Stomach (tissue), 9 donors: Measurements from ENCODE around the gene CEP19. TPM values are rescaled to one million over a fixed set of nuclear protein-coding genes. Genes with fewer than 3 reads are reported as not detected.

Experiments
- DNase-seq, 2 donors: peaks; one replicate each; pipeline versions ENCODE4 v3.0.0 to v3.0.0-alpha.2; 2013 to 2019
- H3K27ac ChIP-seq, 5 donors: fragments of 200-600 bp in 4 of 5; sonication (generic) in 4 of 5; one replicate each; pipeline ENCODE4 v1.5.1; 2013 to 2019; ENCODE audit warnings: mild to moderate bottlenecking in 1 of 5, moderate library complexity in 1 of 5
- H3K27me3 ChIP-seq, 3 donors: fragments of 200-600 bp; sonication (generic); one replicate each; pipeline ENCODE4 v1.5.1; 2017 to 2019; ENCODE audit warnings: mixed run types in 1 of 3
- H3K36me3 ChIP-seq, 4 donors: fragments of 200-600 bp; sonication (generic); 1 replicate in 3 of 4; 2 replicates in 1 of 4; pipeline ENCODE4 v1.5.1; 2016 to 2019
- H3K4me1 ChIP-seq, 4 donors: fragments of 200-600 bp; sonication (generic); one replicate each; pipeline ENCODE4 v1.5.1; 2016 to 2019
- H3K4me3 ChIP-seq, 4 donors: fragments of 200-600 bp; sonication (generic) in 3 of 4; one replicate each; pipeline ENCODE4 v1.5.1; 2016 to 2019; ENCODE audit warnings: mild to moderate bottlenecking in 1 of 4
- H3K9me3 ChIP-seq, 4 donors: fragments of 200-600 bp; sonication (generic); one replicate each; pipeline ENCODE4 v1.5.1; 2016 to 2019
- EP300 ChIP-seq: sonication (generic); formaldehyde crosslinking; IDR thresholded peaks from one replicate; pipeline ENCODE4 v1.6.1; 2017; ENCODE audit warnings: antibody characterized with exemption
- POLR2A ChIP-seq, 4 donors: fragments of 450-650 bp; IDR thresholded peaks; one replicate each; pipeline ENCODE4 v1.6.1; 2016; ENCODE audit warnings: antibody characterized with exemption in 4 of 4, control low read depth in 2 of 4, mild to moderate bottlenecking in 1 of 4, moderate library complexity in 1 of 4
- POLR2AphosphoS5 ChIP-seq, 3 donors: sonication (generic); formaldehyde crosslinking; IDR thresholded peaks; one replicate each; pipeline ENCODE4 v1.6.1; 2016; ENCODE audit warnings: antibody characterized with exemption in 3 of 3
- WGBS, 5 donors: extraction: QIAGEN DNeasy Blood & Tissue Kit in 3 of 5; methylation state at CpG; one replicate each; pipeline versions ENCODE4 v1.1.5 to v1.1.7; 2013 to 2018; 5-methylcytosine and 5-hydroxymethylcytosine counted together
- intact Hi-C: fragments of 100-400 bp; cut with DNase I; formaldehyde crosslinking; loops from one replicate; pipeline ENCODE4 v1.15.1; 2023; ENCODE audit warnings: low total_unique reads
- polyA plus RNA-seq, 3 donors: library from polyadenylated mRNA; stranded (reverse); fragments of 200-250 nt; gene quantifications; one replicate each; pipeline ENCODE4 v1.2.3, GENCODE V29; 2013
- total RNA-seq, 5 donors: library from RNA; depleted of rRNA; stranded (reverse); fragments of >200 nt; gene quantifications; one replicate each; pipeline versions ENCODE4 v1.1.0 to v1.2.3, GENCODE V29; 2014 to 2016
- TF ChIP-seq, protein P1 (sequence below), 7 experiments: fragments of 450-650 bp in 4 of 7; fragments of 200-600 bp in 3 of 7; sonication (generic) in 3 of 7; IDR thresholded peaks; one replicate each; pipeline ENCODE4 v1.5.1; 2016 to 2019; ENCODE audit warnings: antibody characterized with exemption in 7 of 7, control low read depth in 2 of 7, mild to moderate bottlenecking in 1 of 7
- donor health status: healthy with polysubstance abuse.
- donor health status: Bipolar disorder and iron deficiency.
- donor health status: healthy.

The CEP19 gene
- total and polyA plus RNA-seq, 8 donors = 0.18 to 3.1 (median 1.8) TPM; not detected in 3

DNA sequence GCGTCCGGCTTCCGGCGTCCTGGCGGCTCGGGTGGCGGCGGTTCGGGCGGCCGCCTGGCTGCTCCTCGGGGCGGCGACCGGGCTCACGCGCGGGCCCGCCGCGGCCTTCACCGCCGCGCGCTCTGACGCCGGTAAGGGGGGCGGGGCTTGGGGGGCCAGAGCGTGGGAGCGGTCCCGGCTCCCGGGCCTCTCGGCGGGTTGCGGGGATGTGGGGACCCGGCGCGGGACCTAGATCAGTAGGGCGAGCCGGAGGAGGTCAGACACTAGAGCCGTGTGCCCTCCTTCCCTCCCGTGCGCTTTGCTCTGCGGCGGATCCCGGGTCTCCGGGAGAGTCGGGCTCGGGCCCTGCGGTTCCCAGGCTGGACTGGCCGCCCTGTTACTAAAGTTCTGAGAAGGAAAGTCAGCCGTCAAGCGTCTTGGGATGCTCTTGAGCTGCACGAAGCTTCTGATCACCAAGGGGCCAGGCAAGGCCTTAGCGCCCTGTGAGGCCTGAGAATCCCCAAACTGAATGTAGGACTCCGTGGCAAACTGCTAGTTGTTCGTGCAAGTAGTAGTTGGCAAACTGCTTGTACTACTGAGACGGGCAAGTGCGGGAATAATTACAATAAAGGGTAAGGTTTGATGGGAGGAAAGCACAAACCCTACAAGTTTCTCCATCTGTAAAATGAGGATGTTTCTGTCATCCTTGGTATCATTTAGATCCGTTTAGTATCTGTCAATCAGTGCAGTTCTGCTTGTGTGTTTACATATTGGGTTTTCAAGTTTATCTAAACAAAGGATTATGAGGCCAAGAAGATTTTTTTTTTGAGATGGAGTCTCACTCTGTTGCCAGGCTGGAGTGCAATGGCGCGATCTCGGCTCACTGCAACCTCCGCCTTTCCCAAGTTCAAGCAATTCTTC, 714 bp upstream of the CEP19 start:
- WGBS, 5 donors = 4 to 11% (median 5%) methylated on average over 22 to 64 of the region's 64 CpGs
- intact Hi-C loops = no loop called here
- DNase-seq = peak; percentile 72 to 90

GRCh38 chr3:196708467-196708866, 3.6 kb downstream of the CEP19 start:
- Histone ChIP-seq H3K27me3 (no peaks in the 10 kb centered on the region), H3K36me3 (no peaks in the 10 kb centered on the region), H3K4me1 (peaks cover 14 to 20% (median 16%) of the 10 kb centered on the region in 4 donors), H3K9me3 (no peaks in the 10 kb centered on the region), H3K4me3 (no peak overlapping the region), H3K27ac (no peak overlapping the region)
- WGBS, 5 donors = 76 to 85% (median 80%) methylated on average over 7 of the region's 7 CpGs
- intact Hi-C loops = no loop called here
- TF ChIP-seq EP300 (no peak), POLR2AphosphoS5 (IDR thresholded peaks at IDR 0.05) (no peak), POLR2A (IDR thresholded peaks at IDR 0.05) (no peak)
- TF ChIP-seq, protein P1, sequence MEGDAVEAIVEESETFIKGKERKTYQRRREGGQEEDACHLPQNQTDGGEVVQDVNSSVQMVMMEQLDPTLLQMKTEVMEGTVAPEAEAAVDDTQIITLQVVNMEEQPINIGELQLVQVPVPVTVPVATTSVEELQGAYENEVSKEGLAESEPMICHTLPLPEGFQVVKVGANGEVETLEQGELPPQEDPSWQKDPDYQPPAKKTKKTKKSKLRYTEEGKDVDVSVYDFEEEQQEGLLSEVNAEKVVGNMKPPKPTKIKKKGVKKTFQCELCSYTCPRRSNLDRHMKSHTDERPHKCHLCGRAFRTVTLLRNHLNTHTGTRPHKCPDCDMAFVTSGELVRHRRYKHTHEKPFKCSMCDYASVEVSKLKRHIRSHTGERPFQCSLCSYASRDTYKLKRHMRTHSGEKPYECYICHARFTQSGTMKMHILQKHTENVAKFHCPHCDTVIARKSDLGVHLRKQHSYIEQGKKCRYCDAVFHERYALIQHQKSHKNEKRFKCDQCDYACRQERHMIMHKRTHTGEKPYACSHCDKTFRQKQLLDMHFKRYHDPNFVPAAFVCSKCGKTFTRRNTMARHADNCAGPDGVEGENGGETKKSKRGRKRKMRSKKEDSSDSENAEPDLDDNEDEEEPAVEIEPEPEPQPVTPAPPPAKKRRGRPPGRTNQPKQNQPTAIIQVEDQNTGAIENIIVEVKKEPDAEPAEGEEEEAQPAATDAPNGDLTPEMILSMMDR (IDR thresholded peaks at IDR 0.05) = no peak
- no peak for DNase-seq

More for the DNA sequence above, 714 bp upstream of the CEP19 start:
- Histone ChIP-seq H3K36me3 (no peaks in the 10 kb centered on the region), H3K4me3 (peak overlapping the region; percentile 69 to 93 (median 85)), H3K27ac (peak overlapping the region; percentile 90 to 99 (median 96)), H3K4me1 (peaks cover 15 to 23% (median 20%) of the 10 kb centered on the region in 4 donors), H3K27me3 (no peaks in the 10 kb centered on the region), H3K9me3 (no peaks in the 10 kb centered on the region)
- TF ChIP-seq POLR2AphosphoS5 (IDR thresholded peaks at IDR 0.05) (no peak), POLR2A (IDR thresholded peaks at IDR 0.05) (no peak), EP300 (no peak)
- TF ChIP-seq, protein P1 (IDR thresholded peaks at IDR 0.05) = no peak

DNA sequence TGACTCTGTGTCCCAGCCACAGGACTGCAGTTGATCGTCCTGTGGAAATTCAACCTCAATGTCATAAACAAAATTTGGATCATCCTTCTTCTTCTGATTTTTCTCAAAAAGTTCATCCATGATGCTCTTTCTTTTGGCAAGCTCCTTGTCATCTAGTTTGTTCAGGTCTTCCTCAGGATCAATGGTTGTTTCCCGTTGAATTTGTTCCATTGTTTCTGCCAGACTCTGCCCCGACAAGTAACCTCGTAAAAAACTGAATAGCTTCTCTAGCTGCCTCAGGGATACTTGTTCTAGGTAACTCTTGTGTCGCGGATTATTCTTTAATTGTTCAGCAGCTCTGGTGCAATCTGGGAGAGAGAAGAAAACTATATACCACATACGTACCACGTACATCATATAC, 4.5 kb downstream of the CEP19 start:
- no peak overlapping the region for H3K27ac ChIP-seq
- intact Hi-C loops = no loop called here
- H3K27me3 ChIP-seq = no peaks in the 10 kb centered on the region
- no peaks in the 10 kb centered on the region for H3K36me3 ChIP-seq
- H3K9me3 ChIP-seq = no peaks in the 10 kb centered on the region
- 85 to 96% (median 95%) methylated on average over 8 of the region's 8 CpGs for WGBS, 5 donors
- peaks cover 8 to 12% (median 10%) of the 10 kb centered on the region in 4 donors for H3K4me1 ChIP-seq
- TF ChIP-seq EP300 = no peak
- no peak for TF ChIP-seq POLR2A (IDR thresholded peaks at IDR 0.05)
- TF ChIP-seq, protein P1 (IDR thresholded peaks at IDR 0.05) = no peak
- TF ChIP-seq POLR2AphosphoS5 (IDR thresholded peaks at IDR 0.05) = no peak
- DNase-seq = no peak
- no peak overlapping the region for H3K4me3 ChIP-seq

GRCh38 chr3:196706731-196707130, 5.3 kb downstream of the CEP19 start:
- H3K4me1 ChIP-seq = peaks cover 7 to 11% (median 9%) of the 10 kb centered on the region in 4 donors
- TF ChIP-seq EP300 (no peak), POLR2AphosphoS5 (IDR thresholded peaks at IDR 0.05) (no peak), POLR2A (IDR thresholded peaks at IDR 0.05) (no peak)
- TF ChIP-seq, protein P1 (IDR thresholded peaks at IDR 0.05) = no peak
- H3K27ac ChIP-seq = no peak overlapping the region
- no peak overlapping the region for H3K4me3 ChIP-seq
- H3K27me3 ChIP-seq = no peaks in the 10 kb centered on the region
- WGBS, 5 donors = 97 to 100% (median 98%) methylated on average over 4 of the region's 4 CpGs
- H3K36me3 ChIP-seq = no peaks in the 10 kb centered on the region
- no peaks in the 10 kb centered on the region for H3K9me3 ChIP-seq
- DNase-seq = no peak
- intact Hi-C loops = no loop called here
